ENCODE measurements around the gene DISC1. TPM values are rescaled to one million over a fixed set of nuclear protein-coding genes. Genes with fewer than 3 reads are reported as not detected.

The DISC1 gene
- polyA plus RNA-seq, 1 donor from 2014 or later, result 0.84 TPM

GRCh38 chr1:231729544-231729943 lies 103.0 kb downstream of the DISC1 start:
- Histone ChIP-seq H3K27me3 (ENCODE audit: insufficient read depth, low read depth, low read length) (no peaks in the 10 kb centered on the region), H3K9ac (ENCODE audit: low read length) (no peak overlapping the region), H3K4me3 (ENCODE audit: low read length) (no peak overlapping the region), H3K27ac (ENCODE audit: low read length) (no peak overlapping the region), H3K36me3 (ENCODE audit: insufficient read depth, low read length) (no peaks in the 10 kb centered on the region), H3K79me2 (replicated peaks; ENCODE audit: insufficient read depth, low read length) (no peaks in the 10 kb centered on the region), H3K4me2 (ENCODE audit: low read length) (no peak overlapping the region), H3F3A (ENCODE audit: insufficient read depth, low read length, poor library complexity, severe bottlenecking) (no peaks in the 10 kb centered on the region), H3K9me2 (ENCODE audit: insufficient read depth, low read length) (no peaks in the 10 kb centered on the region), H4K20me1 (ENCODE audit: insufficient read depth) (no peaks in the 10 kb centered on the region), H2AFZ (ENCODE audit: low read depth, low read length) (no peak overlapping the region), H3K9me3 (ENCODE audit: low read length) (no peaks in the 10 kb centered on the region)
- TF ChIP-seq POLR2AphosphoS5 (IDR thresholded peaks at IDR 0.05), result no peak
- no peak for TF ChIP-seq EP300 (conservative IDR thresholded peaks at IDR 0.05; ENCODE audit: poor library complexity, severe bottlenecking)
- no peak for TF ChIP-seq SMC3 (conservative IDR thresholded peaks at IDR 0.05; ENCODE audit: poor library complexity)
- TF ChIP-seq, protein P1, sequence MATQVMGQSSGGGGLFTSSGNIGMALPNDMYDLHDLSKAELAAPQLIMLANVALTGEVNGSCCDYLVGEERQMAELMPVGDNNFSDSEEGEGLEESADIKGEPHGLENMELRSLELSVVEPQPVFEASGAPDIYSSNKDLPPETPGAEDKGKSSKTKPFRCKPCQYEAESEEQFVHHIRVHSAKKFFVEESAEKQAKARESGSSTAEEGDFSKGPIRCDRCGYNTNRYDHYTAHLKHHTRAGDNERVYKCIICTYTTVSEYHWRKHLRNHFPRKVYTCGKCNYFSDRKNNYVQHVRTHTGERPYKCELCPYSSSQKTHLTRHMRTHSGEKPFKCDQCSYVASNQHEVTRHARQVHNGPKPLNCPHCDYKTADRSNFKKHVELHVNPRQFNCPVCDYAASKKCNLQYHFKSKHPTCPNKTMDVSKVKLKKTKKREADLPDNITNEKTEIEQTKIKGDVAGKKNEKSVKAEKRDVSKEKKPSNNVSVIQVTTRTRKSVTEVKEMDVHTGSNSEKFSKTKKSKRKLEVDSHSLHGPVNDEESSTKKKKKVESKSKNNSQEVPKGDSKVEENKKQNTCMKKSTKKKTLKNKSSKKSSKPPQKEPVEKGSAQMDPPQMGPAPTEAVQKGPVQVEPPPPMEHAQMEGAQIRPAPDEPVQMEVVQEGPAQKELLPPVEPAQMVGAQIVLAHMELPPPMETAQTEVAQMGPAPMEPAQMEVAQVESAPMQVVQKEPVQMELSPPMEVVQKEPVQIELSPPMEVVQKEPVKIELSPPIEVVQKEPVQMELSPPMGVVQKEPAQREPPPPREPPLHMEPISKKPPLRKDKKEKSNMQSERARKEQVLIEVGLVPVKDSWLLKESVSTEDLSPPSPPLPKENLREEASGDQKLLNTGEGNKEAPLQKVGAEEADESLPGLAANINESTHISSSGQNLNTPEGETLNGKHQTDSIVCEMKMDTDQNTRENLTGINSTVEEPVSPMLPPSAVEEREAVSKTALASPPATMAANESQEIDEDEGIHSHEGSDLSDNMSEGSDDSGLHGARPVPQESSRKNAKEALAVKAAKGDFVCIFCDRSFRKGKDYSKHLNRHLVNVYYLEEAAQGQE (IDR thresholded peaks at IDR 0.05; ENCODE audit: borderline replicate concordance), result no peak
- TF ChIP-seq MXI1 (conservative IDR thresholded peaks at IDR 0.05; ENCODE audit: poor library complexity, severe bottlenecking), result no peak

DNA sequence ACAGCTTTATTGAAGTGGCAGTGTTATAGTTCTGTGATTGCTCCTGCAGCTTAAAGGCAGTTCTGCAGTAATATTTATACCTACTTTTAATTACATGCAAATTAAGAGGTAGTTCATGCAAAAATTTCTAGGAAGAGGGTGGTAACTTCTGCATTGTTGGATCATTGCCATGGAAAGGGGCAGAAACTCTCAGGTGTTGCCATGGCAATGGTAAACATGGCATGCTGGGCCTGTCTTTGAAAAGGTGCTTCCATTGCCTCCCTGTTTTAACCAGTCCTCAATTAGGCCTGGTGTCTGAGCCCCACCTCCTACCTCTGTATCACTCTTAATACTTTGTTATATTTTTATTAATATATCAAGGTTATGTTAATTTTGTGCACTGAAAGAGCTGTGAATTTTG lies 104.7 kb downstream of the DISC1 start:
- Histone ChIP-seq H3K79me2 (replicated peaks; ENCODE audit: insufficient read depth, low read length) (no peaks in the 10 kb centered on the region), H3K9ac (ENCODE audit: low read length) (no peak overlapping the region), H4K20me1 (ENCODE audit: insufficient read depth) (no peaks in the 10 kb centered on the region), H2AFZ (ENCODE audit: low read depth, low read length) (no peak overlapping the region), H3K27ac (ENCODE audit: low read length) (no peak overlapping the region), H3K9me2 (ENCODE audit: insufficient read depth, low read length) (no peaks in the 10 kb centered on the region), H3K27me3 (ENCODE audit: insufficient read depth, low read depth, low read length) (no peaks in the 10 kb centered on the region), H3K4me2 (ENCODE audit: low read length) (no peak overlapping the region), H3K4me3 (ENCODE audit: low read length) (no peak overlapping the region), H3K36me3 (ENCODE audit: insufficient read depth, low read length) (no peaks in the 10 kb centered on the region), H3F3A (ENCODE audit: insufficient read depth, low read length, poor library complexity, severe bottlenecking) (no peaks in the 10 kb centered on the region), H3K9me3 (ENCODE audit: low read length) (no peaks in the 10 kb centered on the region)
- TF ChIP-seq EP300 (conservative IDR thresholded peaks at IDR 0.05; ENCODE audit: poor library complexity, severe bottlenecking) (no peak), RAD21 (conservative IDR thresholded peaks at IDR 0.05) (no peak), MXI1 (conservative IDR thresholded peaks at IDR 0.05; ENCODE audit: poor library complexity, severe bottlenecking) (no peak), TAF1 (IDR thresholded peaks at IDR 0.05; ENCODE audit: low read depth) (no peak), POLR2AphosphoS5 (IDR thresholded peaks at IDR 0.05) (no peak), SMC3 (conservative IDR thresholded peaks at IDR 0.05; ENCODE audit: poor library complexity) (no peak), EZH2 (IDR thresholded peaks at IDR 0.05; ENCODE audit: borderline replicate concordance, insufficient read depth, low read length, poor library complexity, severe bottlenecking) (no peak)
- TF ChIP-seq, protein P1 (IDR thresholded peaks at IDR 0.05; ENCODE audit: borderline replicate concordance), result no peak
- TF ChIP-seq, protein P2, sequence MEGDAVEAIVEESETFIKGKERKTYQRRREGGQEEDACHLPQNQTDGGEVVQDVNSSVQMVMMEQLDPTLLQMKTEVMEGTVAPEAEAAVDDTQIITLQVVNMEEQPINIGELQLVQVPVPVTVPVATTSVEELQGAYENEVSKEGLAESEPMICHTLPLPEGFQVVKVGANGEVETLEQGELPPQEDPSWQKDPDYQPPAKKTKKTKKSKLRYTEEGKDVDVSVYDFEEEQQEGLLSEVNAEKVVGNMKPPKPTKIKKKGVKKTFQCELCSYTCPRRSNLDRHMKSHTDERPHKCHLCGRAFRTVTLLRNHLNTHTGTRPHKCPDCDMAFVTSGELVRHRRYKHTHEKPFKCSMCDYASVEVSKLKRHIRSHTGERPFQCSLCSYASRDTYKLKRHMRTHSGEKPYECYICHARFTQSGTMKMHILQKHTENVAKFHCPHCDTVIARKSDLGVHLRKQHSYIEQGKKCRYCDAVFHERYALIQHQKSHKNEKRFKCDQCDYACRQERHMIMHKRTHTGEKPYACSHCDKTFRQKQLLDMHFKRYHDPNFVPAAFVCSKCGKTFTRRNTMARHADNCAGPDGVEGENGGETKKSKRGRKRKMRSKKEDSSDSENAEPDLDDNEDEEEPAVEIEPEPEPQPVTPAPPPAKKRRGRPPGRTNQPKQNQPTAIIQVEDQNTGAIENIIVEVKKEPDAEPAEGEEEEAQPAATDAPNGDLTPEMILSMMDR (IDR thresholded peaks at IDR 0.05; ENCODE audit: poor library complexity, severe bottlenecking), result no peak

Measured in neural cell (in vitro differentiated cells).